Measurements from ENCODE around the gene PCDHA12.
A peak's percentile ranks its signal among the peaks of the same experiment; 100 is the strongest.

PCDHA12 gene

DNA sequence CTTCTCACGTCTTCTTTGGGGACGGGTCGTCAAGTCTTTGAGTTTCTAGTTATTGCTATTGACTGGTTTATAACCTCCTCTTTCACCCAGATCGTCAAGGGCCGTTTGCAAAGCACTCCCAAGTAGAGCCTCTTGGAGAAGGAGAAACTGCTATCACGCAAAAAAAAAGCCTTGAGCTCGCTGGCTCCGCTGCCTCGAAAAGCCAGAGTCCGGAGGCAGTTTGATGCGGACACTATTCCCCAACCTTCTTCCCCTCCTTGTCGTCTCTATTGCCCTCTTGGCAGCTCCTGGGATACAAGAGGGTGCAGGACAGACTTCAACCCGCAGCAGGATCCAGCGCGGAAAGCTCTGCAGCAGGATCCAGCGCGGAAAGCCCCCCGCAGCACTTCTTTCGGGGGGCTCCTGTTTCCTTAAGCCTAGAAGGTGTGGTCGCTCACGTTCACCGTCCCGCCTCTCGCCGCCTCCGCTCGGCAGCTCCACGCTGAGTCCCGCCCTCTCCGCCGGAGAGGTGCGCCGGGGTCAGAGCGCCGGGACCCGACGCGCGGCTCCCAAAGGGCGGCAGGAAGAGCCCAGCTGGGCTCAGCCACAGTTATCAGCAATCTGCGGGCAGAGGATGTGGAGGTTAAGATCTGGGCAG, 50.8 kb downstream of the PCDHA12 start, which contains the start of gene PCDHAC1:
PCDHAC1 (plus strand) TSS at position 494 of the 637 bp plus-strand sequence. CDS start 594 bp downstream, outside the sequence.
- peaks cover 19% of the 10 kb centered on the region for H3K4me1 ChIP-seq (ENCODE audit: control insufficient read depth, insufficient read depth, low read length)
- no peaks in the 10 kb centered on the region for H3K9me3 ChIP-seq (ENCODE audit: control insufficient read depth in 2 of 2, low read length in 2 of 2)
- H3K9ac ChIP-seq (ENCODE audit: low read length in 2 of 2) = no peak within 1 kb of the TSS
- peaks cover 25 to 30% of the 10 kb centered on the region in 2 donors for H3K27me3 ChIP-seq (ENCODE audit: control insufficient read depth in 1 of 2, insufficient read depth in 2 of 2, low read length in 2 of 2)
- H3K4me3 ChIP-seq (ENCODE audit: low read length in 2 of 2) = peak within 1 kb of the TSS; percentile 73 to 75
- no peak within 1 kb of the TSS for H3K27ac ChIP-seq (ENCODE audit: low read length)
- no peaks in the 10 kb centered on the region for H3K36me3 ChIP-seq (ENCODE audit: control insufficient read depth in 2 of 2, insufficient read depth in 2 of 2, low read length in 2 of 2)

DNA sequence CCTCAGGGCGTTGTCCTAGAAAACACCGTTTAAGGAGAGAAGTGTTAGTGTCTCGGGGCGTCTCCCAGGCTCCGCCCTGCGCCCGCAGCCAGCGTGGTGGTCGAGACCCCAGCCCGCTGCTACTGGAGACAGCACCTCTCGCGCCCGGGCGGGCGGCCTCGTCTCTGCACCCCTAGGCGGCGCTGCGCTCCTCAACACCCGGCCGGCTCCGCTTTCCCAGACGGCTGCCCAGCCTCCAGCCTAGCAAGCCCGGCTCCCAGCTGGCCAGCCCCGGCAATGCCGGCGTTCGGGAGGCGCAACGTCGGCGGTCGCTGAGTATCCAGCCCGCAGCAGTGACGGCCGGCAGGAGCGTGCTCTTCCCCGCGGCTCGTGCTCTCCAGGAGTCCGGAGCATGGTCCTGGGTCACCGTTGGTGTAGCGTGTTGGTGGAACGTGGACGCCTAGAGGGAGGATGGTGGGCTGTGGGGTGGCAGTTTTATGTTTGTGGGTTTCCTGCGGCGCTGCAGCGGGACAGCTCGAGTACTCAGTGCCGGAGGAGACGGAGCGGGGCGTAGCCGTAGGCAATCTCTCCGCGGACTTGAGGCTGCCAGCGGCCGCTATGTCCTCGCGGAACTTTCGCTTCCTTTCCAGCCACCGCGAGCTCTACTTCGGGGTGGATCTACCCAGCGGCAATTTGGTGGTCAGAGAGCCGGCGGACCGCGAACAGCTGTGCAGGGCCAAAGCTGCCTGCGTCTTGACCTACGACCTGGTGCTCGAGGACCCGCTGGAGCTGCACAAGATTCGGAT, 51.5 kb downstream of the PCDHA12 start:
- H3K36me3 ChIP-seq (ENCODE audit: control insufficient read depth in 2 of 2, insufficient read depth in 2 of 2, low read length in 2 of 2) = no peaks in the 10 kb centered on the region
- H3K27ac ChIP-seq (ENCODE audit: low read length) = no peak overlapping the region
- peak overlapping the region; percentile 73 to 75 for H3K4me3 ChIP-seq (ENCODE audit: low read length in 2 of 2)
- H3K27me3 ChIP-seq (ENCODE audit: control insufficient read depth in 1 of 2, insufficient read depth in 2 of 2, low read length in 2 of 2) = peaks cover 25 to 30% of the 10 kb centered on the region in 2 donors
- H3K9me3 ChIP-seq (ENCODE audit: control insufficient read depth in 2 of 2, low read length in 2 of 2) = no peaks in the 10 kb centered on the region
- H3K4me1 ChIP-seq (ENCODE audit: control insufficient read depth, insufficient read depth, low read length) = peaks cover 19% of the 10 kb centered on the region
- H3K9ac ChIP-seq (ENCODE audit: low read length in 2 of 2) = no peak overlapping the region

DNA sequence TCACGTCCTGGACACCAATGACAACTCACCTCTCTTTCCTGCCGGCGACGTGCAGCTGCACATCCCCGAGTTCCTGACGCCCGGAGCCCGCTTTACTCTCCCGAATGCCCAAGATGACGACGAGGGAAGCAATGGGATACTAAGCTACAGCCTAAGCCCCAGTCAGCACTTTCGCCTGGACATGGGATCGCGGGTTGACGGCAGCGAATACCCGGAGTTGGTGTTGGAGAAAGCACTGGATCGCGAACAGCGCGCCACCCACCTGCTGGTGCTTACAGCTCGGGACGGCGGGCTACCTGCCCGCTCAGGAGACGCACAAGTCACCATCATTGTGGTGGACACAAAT, 52.1 kb downstream of the PCDHA12 start:
- Histone ChIP-seq H3K4me1 (ENCODE audit: control insufficient read depth, insufficient read depth, low read length) (peaks cover 19% of the 10 kb centered on the region), H3K27me3 (ENCODE audit: control insufficient read depth in 1 of 2, insufficient read depth in 2 of 2, low read length in 2 of 2) (peaks cover 25 to 30% of the 10 kb centered on the region in 2 donors), H3K9ac (ENCODE audit: low read length in 2 of 2) (no peak overlapping the region), H3K9me3 (ENCODE audit: control insufficient read depth in 2 of 2, low read length in 2 of 2) (no peaks in the 10 kb centered on the region), H3K27ac (ENCODE audit: low read length) (no peak overlapping the region), H3K4me3 (ENCODE audit: low read length in 2 of 2) (peak overlapping the region; percentile 73 to 75), H3K36me3 (ENCODE audit: control insufficient read depth in 2 of 2, insufficient read depth in 2 of 2, low read length in 2 of 2) (no peaks in the 10 kb centered on the region)
